GM19099 (cell line): ENCODE data around the gene RTBDN.

Experiments
- POLR2A ChIP-seq: IDR thresholded peaks from 3 replicates; pipeline ENCODE4 v1.6.1; 2011; ENCODE audit warnings: low read depth; ENCODE audit not compliant: insufficient read length; ENCODE audit errors: extremely low read depth

The RTBDN gene

DNA sequence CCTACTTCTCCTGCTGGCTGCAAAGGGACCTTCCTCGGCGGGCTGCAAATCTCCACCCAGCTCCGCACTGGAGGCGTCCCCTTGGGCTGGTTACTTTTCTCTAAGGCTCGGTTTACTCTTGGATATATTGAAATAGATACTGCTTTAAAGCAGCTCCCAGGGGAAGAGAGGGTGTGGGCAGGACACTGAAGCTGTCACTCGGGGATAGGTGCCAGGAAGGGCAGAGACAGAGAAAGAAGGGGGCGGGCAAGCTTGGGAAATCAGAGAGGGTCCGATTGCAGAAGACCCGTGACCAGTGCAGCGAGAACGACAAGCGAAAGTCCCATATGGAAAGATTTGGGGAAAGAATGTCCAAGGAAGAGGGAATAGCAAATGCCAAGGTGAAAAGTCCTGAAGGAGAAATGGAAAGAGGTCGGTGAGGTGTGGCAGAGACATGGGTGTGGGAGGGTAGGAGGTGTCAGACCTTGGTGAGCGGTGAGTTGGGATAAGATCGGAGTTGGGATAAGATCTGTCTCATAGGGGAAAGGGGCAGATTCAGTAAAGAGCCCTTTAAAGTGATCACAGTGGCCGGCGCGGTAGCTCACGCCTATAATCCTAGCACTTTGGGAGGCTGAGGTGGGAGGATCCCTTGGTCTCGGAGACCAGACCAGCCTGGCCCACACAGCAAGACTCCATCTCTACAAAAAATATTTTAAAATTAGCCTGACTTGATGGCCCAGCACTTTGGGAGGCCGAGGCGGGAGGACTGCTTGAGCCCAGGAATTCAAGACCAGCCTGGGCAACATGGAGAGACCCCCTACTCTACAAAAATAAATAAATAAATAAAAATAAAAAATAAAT lies 31.9 kb downstream of the RTBDN start:
- no peak for TF ChIP-seq POLR2A

DNA sequence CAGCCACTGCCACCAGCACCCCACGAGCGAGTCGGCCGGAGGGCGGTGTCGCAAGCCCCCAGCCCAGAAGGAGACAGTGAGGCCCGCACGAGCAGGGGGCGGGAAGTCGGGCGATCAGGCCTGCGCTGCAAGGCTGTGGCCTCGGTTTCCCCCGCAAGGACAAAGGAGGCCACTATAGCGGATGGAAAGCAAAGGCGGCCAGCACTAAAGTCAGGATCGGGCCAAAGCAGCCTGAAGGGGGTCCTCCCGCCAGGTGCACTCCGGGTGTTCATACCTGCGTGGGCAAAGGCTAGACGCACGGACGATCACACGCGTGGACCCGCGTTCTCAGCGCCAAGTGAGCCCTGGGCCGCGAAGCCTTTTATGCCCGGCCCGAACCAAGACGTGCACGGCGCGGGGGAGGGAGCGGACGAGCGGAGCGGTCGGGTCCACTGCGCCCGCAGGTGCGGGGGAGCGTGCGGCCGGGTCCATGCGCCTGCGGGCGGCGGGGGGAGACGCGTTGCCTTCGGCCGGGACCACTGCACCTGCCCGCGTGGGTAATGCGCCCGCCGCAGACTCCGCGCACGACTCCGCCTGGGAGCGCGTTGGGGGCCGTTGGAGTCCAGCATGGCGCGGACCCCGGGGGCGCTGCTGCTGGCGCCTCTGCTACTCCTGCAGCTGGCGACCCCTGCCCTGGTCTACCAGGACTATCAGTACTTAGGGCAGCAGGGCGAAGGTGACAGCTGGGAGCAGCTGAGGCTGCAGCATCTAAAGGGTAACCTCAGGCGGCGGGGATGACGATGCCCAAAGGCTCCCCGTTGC lies 32.7 kb downstream of the RTBDN start, which contains the start of the genes PRDX2 and THSD8:
TSS of gene PRDX2 (minus strand) at position 335 of the 801 bp plus-strand sequence. CDS start 539 bp downstream, outside the sequence.
TSS of gene THSD8 (plus strand) at position 604 of the 801 bp plus-strand sequence. CDS start at position 607, 3 bp downstream.
- TF ChIP-seq POLR2A: peak; percentile 95

DNA sequence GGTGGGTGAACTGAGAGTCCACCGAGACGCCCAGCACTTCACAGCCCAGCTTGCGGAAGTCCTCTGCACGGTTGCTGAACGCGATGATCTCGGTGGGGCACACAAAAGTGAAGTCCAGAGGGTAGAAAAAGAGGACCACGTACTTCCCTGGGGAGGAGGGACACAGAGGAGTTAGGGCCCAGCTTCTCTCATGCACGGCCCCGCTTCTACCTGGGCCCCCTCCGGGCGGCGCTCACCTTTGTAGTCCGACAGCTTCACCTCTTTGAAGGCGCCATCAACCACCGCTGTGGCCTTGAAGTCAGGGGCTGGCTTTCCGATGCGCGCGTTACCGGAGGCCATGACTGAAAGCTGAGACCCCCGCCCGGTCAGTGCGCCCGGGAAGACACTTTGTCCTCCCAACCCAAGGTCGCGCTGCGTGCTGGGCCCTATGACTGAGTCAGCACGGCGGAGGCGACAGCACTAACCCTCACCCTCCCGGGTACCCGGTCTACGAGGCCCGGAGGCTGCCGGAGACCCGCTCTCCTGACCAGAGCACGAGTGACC lies 33.4 kb downstream of the RTBDN start:
- no peak for TF ChIP-seq POLR2A

DNA sequence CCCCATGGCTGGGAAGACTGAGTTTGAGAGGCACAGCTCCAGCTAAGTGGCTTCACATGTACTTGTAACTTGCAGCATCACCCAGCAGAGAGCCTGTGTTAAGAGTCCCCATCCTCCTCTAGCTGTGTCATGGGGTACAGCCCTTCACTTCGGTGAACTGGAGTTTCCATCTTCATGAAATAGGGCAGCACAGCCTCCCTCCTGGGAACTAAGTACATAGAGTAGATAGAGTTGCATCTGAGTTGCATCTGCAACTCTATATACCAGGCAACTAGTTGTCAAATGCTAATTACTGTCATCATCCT lies 34.0 kb downstream of the RTBDN start:
- TF ChIP-seq POLR2A: no peak

DNA sequence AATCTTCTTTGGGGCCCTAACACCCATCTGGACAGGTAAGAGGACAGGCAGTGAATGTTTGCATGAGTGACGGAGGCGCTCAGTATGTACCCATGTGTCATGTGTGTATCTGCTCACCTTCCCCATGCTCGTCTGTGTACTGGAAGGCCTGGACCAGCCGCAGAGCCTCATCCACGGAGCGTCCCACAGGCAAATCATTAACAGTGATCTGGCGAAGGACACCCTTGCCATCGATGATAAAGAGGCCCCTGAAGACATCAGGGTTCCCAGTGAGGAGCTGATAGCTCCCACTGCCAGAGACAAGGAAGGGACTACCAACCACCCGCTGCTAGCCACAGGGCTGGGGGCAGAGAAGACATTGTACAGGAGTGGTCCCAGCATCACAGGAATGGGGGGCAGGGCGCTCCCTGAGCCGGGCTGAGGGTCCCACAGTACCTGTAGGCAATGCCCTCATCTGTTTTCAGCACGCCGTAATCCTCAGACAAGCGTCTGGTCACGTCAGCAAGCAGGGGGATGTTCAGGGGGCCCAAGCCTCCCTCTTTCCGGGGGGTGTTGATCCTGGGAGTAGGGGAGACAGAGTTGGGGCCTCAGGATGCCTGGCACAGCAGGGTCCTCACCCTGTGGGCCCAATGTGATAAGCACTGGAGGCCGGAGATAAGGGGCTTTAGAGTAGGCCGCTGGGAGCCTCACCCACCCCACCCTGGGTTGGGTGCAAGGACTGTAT lies 34.5 kb downstream of the RTBDN start:
- TF ChIP-seq POLR2A: no peak

DNA sequence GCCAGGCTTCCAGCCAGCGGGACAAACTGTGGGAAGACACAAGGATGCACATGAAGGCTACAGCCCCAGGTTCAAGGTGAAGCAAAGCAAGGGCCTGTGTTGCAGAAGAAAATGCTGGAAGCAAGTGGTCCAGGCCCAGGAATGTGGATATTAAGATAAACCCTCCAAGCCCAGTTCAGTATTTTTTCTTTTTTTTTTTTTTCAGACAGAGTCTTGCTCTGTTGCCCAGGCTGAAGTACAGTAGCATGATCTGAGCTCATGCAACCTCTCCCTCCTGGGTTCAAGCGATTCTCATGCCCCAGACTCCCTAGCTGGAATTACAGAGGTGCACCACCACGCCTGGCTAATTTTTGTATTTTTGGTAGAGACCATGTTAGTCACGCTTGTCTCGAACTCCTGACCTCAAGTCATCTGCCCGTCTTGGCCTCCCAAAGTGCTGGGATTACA lies 37.2 kb downstream of the RTBDN start:
- no peak for TF ChIP-seq POLR2A

DNA sequence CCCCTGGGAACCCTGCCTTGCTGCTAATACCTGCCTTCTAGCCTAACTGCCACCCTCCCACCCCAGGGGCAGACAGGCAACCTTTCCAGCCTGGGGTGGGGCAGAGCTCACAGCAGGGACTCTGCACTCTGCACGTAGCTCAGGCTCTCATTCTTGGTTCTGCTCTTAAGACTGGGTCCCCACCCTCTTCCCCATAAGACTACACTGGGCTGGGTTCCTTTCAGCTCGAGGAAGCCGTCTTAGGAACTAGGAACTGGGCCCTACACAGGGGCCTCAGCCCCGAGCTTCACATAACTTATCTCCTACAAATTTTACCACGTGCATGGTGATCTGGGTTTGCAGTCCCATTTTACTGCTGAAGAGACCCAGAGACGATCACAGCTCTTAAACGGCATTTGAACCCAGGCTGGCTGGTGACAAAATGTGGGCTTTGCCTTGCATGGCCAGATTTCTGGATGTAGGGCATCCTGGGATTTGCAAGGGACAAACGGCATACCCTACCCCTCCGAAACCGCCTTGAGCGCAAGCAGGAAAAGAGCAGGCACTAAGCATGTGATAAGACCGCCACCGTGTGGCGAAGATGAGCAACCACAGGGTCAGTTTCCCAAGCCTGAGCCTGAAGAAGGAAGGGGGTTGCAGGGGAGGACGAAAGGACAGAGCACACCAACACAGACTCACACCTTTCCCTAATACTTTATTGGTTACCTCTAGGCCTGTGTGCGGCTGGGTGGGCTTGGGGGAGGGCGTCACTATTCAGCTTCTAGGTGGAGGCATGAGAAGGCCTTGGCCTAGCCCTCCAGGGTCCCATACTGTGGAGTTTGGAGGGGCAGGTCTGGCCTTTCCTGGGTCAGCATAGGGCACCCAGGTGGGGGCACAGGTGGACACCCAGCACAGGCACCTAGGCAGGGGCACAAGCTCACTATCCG lies 38.0 kb downstream of the RTBDN start:
- no peak for TF ChIP-seq POLR2A

DNA sequence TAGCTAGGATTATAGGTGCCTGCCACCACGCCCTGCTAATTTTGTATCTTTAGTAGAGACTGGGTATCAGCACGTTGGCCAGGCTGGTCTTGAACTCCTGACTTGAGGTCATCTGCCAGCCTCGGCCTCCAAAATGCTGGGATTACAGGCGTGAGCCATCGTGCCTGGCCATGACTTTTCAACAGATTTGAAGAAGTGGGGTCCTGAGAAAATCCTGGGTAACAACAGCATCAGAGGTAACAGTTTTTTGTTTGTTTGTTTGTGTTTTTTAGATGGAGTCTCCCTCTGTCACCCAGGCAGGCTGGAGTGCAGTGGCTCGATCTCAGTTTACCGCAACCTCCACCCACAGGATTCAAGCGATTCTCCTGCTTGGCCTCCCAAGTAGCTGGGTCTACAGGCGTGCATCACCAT lies 39.4 kb downstream of the RTBDN start:
- no peak for TF ChIP-seq POLR2A

DNA sequence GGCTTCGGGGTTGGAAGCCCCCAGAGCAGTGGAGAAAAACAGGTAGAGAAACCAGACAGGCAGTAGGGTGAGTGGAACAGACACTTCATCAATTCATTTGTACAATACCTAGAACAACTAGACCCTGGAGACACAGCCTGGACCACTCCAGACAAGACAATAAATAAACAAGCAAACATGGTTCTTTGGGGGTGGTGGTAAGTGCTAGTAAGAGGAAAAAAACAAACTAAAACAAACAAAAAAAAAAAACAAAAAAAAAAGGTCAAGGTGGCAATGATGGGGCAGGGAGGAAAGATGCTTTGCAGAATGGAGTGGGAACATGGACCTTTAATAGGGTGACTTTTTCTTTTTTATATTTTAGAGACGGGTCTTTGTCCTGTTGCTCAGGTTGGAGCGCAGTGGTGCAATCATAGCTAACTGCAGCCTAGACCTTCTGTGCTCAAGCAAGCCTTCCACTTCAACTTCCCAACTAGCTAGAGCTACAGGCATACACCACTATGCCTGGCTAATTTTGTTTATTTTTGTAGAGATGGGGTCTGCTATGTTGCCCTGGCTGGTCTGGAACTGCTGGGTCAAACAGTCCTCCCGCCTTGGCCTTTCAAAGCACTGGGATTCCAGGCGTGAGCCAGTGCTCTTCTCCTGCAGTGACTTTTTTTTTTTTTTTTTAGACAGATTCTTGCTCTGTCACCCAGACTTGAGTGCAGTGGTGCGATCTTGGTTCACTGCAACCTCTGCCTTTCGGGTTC lies 40.0 kb downstream of the RTBDN start:
- no peak for TF ChIP-seq POLR2A

DNA sequence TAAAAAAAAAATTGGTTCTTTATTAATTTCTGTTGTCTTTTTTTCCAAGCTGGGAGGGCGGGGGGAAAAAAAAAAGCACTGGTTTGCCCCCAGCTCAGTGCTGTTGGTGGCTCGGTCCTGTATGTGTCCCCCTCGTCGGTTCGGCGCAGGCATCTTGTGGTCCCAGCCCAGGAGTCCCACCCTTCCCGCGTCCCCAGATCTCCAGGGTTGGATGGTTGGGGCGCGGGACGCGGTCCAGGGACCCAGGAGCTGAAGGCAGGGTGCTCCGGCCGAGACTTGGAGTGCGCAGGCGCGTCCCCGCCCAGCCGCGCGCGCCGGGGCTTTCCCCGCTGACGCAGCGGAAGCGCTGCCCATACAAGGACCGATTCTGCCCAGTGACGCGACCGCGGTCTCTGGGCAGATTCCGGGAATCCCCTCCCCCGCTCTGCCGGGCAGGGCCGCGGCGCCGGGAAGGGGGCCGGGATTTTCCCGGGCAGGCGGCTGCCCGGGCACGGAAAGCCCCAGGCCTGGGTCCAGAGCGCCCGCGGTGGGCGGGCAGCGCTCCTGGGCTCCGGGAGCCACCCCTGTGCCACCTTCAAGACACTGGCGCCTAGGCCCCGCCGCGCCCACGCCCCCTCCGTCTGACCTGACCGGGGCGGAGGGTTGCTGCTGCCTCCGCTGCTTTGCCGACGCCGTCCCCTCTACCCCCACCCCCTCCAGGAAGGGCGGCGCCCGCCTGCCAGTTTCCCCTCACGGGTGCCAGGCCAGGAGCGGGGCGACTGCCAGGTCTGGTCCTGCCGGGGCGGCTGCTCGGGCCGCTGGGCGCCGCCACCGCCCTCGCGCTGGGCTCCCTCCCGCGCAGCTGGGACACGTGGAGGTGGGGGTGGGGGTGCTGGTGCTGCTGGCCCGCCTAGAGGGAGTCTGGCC lies 40.8 kb downstream of the RTBDN start:
- TF ChIP-seq POLR2A: peak; percentile 70

DNA sequence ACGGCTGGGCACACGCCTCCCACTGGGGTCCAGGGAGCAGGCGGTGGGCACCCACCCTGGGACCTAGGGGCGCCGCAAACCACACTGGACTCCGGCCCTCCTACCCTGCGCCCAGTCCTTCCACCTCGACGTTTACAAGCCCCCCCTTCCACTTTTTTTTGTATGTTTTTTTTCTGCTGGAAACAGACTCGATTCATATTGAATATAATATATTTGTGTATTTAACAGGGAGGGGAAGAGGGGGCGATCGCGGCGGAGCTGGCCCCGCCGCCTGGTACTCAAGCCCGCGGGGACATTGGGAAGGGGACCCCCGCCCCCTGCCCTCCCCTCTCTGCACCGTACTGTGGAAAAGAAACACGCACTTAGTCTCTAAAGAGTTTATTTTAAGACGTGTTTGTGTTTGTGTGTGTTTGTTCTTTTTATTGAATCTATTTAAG lies 41.5 kb downstream of the RTBDN start:
- no peak for TF ChIP-seq POLR2A
